CD4-positive, alpha-beta T cell treated with Interferon gamma for 1 hour (primary cell): ENCODE results near the gene TNS1.
"Not testable (repeated sequence)": the region's sequence is repeated elsewhere in the genome, so short reads cannot be mapped to it uniquely, and the experiment has no call there.

Experiments
- DNase-seq: peaks from one replicate; pipeline ENCODE4 v3.0.0-alpha.2; 2020

Gene TNS1

DNA sequence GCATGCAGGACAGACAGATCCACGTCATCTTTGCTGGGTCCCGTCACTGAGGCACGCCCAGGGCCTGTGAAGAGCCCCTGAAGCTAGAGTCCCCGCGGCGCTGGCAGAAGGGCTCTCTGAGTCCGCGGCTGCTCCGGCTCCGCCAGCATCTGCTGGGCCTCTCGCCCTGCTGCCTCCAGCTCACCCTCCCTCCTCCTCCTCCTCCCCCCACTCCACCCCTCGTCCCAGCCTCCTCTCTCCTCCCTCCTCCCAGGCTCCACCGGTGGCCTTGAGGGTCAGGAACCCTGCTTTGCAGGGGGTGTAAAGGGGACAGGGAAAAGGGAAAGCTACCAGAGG lies at the start of gene TNS1:
Gene TNS1 (minus strand): TSS at position 151 of the 336 bp plus-strand sequence. CDS start 123 bp downstream, at position 28.
- no peak for DNase-seq

DNA sequence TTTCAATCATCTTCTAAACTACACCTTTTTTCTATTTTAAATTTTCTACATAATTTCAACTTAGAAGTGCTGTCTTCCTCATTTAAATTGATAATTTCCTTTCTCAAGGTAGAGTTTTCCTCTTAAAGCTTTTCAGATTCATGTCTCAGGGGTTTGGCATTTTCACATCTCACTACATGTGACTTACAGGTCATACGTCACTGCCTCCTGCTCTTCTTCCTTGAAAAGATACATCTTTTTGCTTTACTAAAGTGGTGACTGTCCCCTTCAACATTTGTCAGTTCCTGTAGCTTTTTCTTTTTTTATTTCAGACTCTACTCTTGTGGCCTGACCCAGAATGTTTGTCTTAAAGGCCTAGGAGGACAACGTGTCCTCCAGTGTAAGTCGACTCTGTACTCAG lies 49.1 kb upstream of the TNS1 start:
- no peak for DNase-seq

DNA sequence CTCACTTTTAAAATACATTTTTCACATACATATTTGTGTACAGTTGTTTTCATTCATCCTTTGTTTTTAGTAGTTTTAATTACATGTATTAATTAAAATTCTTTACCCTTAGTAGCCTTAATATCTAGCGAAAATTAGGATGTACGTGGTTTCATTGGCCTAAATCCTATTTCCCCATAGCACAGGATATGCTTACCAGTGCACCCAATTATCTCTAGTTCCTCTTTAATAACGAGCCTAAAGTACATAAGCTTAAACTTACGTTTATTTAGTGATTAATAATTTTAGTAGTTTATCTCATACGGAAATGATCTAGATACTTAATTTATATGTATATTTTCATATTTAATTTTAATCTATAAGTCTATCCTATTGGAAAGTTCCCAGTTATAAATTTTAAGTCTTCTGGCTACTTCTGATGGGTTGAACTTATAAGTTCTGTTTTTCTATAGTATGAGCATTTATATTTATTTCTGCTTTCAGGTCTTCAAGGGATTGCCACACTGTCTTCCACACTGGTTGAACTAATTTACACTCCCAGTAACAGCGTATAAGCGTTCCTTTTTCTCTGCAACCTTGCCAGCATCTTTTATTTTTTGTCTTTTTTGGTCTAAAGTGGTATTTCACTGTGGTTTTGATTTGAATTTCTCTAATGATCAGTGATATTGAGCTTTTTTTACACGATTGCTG lies 44.9 kb upstream of the TNS1 start:
- no peak for DNase-seq

DNA sequence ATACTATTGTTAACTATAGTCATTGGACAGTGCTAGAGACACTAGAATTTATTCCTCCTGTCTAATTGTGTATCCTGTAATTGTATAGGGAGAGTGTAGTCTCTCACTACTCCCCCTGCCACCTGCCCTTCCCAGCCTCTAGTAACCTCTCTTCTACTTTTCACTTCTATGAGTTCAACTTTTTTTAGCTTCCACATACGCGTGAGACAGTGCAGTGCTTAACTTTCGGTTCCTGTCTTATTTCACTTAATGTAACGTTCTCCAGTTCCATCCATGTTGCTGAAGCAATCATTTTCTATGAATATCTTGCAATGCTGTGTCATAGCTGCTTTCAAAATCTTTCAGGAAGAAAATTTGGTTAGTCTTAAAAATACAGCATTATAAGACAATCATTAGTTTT lies 43.4 kb upstream of the TNS1 start:
- DNase-seq, result no peak

DNA sequence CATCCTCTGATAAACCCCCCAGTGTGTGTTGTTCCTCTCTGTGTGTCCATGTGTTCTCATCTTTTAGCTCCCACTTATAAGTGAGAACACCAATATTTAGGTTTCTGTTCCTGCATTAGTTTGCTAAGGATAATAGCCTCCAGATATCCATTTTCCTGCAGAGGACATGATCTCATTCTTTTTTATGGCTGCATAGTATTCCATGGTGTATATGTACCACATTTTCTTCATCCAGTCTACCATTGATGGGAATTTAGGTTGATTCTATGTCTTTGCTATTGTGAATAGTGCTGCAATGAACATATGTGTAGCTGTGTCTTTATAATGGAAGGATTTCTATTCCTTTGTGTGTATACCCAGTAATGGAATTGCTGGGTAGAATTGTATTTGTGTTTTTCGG lies 41.8 kb upstream of the TNS1 start:
- not testable (repeated sequence) for DNase-seq

DNA sequence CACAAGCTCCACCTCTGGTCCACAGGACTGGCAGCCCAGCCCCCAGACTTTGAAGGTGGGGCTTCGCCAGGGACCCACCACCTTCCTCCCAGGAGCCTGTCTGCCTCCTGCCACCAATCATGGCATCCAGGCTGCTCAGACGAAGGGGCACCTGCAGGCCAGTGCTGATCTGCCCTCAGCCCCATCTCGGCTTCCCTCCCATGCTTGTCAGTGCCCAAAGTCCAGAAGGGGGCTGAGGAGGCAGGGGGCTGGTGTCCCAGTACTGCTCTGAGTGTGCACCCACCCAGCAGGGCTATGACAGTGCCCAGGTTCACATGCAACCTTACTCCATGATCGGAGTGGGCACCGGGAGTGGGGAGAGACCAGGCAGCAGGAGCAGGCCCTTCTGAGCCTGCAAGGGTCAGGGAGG lies 40.9 kb upstream of the TNS1 start:
- DNase-seq, result no peak

DNA sequence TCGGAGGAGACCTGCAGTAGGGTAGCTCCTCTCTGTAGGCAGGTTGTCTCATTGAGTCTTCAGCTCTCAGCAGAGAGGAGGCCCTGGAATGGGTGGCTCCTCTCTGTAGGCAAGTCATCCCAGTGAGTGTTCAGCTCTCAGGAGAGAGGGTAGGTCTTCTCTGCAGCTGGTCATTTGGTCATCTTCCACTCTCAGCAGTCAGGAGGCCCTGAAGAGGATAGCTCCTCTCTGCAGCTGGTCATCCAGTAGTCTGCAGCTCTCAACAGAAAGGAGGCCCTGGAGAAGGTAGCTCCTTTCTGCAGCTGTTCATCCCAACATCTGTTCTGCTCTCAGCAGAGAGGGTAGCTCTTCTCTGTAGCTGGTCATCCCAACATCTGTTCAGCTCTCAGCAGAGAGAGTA lies 40.3 kb upstream of the TNS1 start:
- DNase-seq, result no peak

DNA sequence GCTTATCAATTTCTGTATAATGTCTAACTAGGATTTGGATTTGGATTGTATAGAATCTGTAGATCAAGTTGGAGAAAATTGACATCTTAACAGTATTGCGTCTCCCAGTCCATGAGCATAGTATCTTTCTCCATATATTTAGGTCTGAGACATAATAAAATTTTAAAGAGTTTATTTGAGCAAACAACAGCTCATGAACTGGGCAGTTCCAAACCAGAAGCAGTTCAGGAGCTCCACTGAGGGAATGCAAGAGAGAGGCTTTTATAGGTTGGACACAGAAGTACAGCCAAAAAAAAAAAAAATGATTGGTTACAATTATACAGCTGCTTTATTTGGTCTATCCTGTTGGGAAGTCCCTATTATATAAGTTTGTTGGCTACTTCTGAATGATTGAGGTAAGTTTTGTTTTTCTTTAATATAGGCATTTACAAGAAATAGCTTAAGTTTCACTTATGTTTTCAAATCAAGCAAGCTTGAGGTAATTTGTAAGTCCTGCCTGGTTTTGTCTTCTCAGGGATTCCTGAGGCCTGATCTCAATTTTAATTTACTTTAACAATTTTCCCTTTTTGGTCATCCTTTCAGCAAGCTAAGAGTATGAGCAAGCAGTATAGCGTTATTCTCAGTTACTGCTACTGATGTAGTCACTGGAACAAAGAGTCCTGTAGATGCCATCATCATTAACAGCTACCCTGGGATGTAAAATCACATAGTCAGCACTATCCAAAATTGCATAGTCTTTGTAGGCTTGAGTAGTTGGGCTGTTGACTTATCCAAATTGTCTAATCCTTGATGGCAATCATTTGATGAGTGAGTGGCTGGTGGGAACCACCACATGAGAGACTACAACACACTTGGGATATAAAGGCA lies 38.7 kb upstream of the TNS1 start:
- DNase-seq, result no peak

DNA sequence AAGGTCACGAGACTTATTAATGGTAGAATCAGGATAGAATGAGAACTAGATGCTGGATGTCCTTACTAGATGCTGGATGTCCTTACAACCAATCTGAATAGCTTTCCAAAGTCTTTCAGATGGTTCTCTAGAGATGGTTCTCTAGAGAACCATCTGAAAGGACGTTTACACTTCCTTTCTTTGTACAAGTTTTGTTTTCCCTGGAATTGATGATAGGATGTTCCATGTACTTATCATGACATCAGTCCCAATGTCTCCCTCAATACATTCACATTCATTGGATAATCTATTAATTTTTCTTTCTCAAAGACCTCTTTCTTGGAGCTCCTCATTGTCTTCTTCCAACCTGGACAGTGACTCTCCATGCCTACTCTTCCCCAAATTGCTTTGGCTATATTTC lies 38.1 kb upstream of the TNS1 start:
- no peak for DNase-seq

DNA sequence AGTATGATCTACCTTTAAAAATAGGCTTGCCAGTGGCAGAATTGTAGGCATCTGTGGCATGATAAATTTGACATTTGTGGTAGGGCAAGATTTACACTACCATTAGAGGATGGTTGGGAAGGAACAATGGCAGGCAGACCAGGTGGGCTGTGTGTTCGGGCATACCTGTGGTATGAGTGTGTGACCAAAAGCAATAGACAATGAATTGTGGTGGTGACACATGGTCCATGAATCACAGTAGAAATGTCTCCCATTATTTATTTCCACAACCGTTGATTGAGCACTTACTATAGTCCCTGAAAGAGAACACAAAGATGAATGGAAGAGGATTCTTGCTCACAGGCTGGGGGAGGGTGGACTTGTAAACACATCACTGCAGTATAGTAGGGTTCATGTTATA lies 36.4 kb upstream of the TNS1 start:
- DNase-seq, result no peak

DNA sequence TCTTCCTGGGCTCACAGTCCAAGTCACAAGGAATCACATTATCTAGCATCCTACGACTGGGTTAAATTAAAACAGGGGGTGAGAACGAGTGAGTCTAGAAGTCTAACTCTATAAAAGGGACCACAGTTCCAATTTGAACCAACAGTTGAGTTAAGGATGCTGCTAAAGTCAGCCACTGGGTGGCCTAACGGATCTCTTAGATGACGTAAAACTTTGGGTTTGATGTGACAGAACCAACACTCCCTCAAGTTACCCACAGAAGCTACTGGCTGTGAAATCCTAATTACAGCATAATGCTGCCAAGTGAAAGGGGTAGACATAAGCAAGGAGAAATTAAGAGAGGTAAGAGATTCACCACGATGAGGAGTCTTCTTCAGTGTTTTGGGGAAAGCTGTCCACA lies 33.6 kb upstream of the TNS1 start:
- no peak for DNase-seq

DNA sequence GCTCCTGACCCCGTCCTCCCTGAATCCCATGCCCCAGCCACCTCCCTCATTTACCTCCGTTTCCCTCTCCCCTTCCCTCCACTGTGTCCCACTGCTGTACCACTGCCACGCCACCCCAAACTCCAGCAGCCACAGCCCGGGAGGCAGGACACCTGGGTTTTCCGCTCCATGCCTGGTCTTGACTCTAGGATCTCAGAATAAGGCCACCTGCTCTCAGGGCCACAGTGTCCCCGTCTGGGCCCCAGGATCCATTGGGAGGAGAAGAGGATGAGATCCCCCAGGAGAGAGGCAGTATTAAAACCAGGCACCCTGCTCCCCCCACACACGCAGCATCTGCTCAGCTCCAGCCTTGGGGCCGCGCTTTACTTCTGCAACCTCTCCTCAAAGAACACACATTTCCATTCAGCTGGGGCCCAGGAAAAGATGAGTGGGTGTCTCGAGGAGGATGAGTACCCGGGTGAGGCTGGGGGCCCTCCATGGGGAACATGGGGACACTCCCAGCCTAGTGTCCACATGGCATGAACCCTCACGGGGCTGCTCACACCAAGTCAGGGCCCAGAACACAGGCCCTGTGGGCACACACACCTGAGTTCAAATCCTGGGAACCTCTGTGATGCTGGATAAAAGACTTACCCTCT lies 32.8 kb upstream of the TNS1 start:
- DNase-seq, result no peak

DNA sequence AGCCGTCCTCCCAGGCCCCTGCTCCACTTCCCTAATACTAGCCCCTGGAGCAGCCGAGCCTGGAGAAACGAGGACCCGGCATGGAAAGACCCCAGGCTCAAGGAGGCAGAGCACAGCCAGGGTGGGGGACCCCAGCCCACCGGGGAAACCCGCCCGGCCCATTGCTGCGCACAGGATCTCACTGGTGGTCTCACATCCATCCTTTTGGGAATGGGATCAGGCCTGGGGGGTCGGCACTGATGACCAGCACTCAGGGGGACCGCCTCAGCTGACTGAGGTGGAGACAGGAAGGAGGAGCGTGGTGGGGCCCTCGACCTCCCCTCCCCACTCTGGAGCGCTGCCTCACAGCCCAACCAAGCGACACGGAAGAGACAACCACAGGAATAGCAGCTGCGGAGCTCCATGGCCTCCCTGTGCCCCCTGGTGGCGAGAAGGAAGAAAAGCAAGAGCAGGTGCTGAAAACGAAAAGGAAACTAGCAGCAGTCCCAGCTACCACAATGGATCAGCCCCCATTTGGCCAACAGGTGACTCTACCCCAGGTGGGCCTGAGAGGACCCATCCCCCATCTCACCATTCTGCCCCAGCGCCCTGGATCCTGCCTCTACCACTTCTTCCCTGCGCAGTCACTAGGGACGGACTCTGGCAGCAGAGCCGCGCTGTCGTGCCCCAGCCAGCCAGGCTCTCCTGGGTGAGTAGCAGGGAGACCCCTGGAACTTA lies 31.9 kb upstream of the TNS1 start:
- DNase-seq, result peak; percentile 71

DNA sequence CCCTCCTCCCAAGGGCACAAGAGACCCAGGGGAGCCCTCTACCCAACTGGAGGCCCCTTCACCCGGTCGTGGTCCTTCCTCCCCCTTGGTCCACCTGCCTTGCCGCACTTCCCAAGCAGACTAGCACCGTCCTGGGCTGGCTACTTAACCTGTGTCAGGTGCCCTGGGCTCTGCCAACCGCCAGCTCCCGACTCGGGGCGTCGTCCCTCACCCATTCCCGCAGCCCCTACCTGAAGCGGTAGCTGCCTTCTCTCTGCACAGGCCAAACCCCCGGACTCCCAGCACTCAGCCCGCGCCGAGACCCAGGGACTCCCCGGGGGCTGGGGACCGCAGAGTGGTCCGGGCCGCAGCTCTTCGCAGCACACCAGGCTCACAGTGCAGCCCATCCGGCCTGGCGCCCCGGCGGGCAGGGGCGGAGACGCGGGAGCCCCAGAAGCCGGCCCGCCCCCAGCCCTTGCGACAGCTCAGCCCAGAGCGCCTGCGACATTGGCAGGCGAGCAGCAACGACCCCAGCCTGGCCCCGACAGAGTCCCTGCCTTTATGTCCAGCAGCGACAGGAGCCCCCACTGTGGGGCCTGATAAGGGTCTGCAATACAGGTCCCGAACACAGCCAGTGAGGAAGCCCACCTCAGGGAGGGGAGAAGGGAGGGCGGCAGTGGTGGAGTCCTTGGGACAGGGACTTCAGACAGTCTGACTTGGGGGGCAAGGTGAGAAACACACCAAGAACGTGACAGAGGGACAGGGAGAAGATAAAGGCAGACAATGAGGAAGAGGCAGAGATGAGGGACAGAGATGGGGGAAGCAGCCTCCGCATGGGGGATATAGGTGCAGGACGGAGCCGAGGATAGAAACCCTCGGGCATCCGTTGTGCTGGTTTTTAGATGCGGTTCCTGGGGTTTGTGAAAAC lies 31.0 kb upstream of the TNS1 start:
- DNase-seq, result no peak

DNA sequence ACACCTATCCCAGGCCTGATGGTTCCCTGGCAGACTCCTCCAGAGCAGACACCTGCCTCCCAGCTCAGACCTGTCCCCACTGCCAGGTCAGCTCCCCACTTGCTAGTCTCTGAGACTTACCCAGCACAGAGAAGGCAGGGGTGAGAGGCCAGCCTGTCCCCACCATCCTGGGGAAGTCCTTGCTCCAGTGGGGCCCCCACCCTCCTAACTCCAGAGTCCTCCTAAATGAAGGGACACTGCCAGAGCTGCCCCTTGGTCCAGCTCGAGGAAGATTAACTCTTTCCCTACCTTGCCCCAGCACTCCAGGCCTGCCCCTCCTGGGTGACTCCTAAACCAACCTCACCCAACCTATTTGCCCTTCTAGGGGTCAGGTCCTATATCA lies 30.4 kb upstream of the TNS1 start:
- DNase-seq, result no peak

DNA sequence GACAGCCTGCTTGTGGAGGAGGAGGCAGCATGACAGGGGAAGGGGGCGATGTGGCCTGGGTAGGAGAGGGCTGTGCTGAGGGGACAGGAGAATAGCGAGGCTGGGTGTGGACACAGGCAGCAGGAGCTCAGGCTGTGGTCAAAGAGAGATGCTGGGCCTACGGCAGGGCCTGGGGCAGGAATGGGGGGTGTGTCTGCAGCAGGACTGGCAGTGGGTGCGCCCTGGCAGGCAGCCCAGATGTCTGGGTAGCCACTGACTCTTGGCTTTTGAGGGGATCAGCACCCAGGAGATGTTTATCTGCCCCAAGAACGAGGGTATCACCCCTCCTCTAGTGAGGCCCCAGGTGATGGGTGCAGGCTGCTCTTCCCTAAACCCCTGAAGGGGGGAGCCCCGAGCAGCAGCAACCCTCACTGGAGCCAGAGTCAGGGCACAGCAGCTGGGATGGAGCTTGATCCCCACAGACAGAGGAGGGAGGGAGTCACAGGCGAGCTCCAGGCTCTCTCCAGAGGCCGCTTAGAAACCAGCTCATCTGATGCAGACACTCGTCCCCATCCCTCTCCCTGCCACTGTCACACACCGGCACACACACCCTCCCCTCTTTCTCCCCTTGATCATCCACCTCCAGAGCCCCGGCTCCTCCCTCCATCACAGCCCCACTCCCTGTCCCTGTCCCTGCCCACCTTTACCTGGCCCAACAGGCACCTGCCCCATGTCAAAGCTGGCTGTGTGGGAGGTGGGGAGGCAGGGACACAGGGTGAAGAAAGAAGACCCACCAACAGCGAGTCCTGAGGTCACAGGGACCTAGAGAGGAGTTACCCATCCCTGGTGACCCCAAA lies 29.8 kb upstream of the TNS1 start:
- DNase-seq, result no peak

DNA sequence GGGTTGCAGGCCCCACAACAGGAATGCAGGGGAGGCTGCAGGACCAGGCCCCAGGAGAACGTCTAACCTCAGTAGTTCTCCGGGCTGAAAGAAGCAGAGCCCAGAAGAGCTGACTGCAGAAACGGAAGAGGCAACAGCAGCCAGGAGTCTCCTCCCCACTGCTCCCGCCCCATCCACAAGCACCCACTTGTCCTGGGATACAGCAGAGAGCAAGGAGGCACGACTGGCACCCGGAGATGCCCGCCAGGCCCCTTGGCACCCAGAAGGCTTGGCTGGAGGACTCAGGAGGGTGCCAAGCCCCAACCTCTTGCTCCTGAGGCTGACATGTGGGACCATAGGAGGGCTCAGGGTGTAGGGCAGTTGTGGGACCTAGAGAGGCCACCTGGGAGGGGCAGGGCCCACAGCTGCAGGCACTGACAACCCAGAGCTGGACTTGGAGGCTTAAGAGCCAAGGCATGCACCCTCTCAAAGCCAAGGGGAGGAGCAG lies 29.0 kb upstream of the TNS1 start:
- DNase-seq, result no peak

DNA sequence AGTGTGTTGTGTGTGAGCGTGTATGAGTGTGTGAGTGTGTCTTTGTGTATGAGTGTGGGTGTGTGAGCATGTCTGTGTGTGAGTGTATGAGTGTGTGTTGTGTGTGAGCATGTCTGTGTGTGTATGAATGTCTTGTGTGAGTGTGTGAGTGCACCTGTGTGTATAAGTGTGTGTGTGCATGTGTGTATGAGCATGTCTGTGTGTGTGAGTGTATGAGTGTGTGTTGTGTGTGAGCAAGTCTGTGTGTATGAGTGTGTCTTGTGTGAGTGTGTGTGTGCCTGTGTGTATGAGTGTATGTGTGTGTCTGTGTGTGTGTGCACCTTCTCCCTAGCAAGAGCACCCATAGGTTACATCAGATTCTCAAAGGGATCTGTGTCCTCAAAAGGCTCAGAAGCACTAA lies 28.5 kb upstream of the TNS1 start:
- DNase-seq, result no peak

DNA sequence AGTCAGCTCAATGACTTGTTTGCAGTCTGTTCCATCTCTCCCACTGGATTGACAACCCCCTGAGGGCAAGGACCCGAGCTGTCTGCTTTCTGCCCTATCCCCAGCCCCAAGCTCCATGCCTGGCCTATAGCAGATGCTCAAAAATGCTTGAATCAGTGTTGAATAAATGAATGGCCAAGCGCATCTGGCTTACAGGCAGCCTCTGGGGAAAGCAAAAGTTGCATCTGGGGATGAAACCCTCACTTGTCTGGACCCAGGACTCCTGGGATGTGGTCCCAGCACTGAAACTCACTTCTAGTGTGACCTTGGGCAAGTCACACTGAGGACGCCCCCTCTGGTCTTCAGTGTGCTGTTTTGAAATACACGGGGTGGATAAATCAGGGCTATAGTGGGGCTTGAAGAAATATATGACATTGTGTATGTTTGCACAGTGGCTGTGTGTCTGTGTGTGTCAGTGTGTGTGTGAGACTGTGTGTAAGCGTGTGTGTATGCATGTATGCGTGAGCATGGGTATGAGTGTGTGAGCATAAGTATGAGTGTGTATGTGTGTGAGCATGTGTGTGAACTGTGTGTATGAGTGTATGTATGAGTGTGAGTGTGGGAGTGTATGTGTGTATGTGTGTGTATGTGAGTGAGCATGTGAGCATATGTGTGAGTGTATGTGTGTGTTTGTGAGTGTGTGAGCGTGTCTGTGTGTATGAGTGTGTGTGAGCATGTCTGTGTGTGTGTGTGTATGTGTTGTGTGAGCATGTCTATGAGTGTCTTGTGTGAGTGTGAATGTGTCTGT lies 27.8 kb upstream of the TNS1 start:
- DNase-seq, result no peak
